GM19351 (cell line): ENCODE data around the gene HOXB9.
A peak's percentile ranks its signal among the peaks of the same experiment; 100 is the strongest.

Experiments used
- ATAC-seq: cut with Tn5 transposase; IDR thresholded peaks from one replicate; pipeline ENCODE4 v1.9.1; 2021; ENCODE audit warnings: mild to moderate bottlenecking, moderate library complexity; ENCODE audit not compliant: unreplicated experiment

The HOXB9 gene

GRCh38 chr17:48588528-48588927, 37.6 kb downstream of the HOXB9 start:
- no peak for ATAC-seq

DNA sequence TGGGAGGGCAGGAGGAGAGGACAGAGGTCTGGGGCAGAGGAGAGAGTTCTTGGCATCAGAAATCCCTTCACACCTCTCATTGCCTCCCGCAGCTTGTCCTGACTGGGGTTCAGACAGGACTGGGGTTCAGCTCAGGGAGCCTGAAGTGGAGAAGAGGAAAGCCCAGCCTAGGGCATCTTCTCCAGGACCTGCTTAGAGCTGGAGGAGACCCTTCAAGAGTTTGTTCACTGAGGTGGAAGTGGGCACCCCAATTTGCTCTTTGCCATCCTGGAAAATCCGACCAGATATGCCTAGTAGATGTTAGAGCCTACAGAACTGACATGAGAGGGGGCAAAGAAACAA, 38.1 kb downstream of the HOXB9 start:
- ATAC-seq = no peak

DNA sequence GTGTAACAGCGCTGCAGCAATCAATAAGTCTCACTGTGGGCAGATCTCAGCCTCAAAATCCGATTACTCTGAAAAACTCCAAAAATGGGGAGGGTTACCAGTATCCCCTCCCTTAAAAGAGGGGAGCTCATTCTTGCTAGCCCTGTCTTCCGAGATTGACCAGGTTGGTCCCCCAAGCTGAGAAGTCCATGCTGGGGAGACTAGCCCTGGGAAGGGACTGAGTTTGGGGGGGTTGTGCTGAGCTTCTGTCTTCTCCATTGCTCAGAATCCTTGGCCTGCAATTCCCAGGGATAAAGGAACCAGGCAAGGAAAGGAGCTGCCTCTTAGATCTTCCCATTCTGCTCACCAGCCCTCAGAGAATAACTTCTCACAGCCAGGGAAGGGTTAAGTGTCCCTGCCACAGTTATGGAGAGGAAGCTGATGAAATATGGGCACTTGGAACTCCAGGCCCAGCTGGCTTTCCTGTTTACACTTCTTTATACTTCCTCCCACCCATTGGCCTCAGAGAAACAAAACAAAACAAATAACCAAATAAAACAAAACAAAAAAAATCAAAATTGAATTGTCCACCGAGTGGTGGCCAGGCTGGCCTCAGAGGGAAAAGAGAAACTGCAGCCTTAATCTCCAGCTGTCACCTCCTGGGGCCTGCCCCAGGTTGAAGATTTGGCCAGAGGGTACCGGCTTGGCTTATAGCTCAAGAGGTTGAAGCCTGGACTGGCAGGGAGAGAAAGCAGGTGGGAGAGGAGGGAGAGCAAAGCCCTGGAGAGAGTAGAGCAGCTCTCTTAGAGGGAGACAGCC, 38.7 kb downstream of the HOXB9 start:
- no peak for ATAC-seq

GRCh38 chr17:48586355-48587258, 39.6 kb downstream of the HOXB9 start:
- no peak for ATAC-seq

DNA sequence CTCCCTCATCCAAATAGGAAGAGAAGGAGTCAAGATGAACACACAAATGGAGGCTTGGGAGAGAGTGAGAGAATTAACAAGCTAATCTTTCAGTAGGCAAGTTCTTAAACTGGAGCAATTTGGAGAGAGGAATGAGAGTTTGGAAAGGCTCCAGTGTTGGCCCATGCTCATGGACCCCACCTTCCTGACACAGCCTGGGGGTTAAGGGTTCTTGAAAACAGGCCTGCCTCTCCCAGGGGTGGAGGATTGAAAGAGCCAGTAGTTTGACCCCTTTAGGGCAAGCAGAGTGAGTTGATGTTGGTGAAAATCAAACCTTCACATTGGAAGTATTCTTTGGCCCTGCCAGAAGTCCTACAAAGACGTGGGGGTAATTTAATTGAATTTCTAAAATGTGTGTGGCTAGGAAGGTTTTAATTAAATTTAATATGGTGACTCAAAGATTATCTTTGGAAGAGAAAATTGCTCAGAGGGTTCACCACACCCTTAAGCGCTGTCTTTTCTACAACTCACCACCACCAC, 41.9 kb downstream of the HOXB9 start:
- no peak for ATAC-seq

DNA sequence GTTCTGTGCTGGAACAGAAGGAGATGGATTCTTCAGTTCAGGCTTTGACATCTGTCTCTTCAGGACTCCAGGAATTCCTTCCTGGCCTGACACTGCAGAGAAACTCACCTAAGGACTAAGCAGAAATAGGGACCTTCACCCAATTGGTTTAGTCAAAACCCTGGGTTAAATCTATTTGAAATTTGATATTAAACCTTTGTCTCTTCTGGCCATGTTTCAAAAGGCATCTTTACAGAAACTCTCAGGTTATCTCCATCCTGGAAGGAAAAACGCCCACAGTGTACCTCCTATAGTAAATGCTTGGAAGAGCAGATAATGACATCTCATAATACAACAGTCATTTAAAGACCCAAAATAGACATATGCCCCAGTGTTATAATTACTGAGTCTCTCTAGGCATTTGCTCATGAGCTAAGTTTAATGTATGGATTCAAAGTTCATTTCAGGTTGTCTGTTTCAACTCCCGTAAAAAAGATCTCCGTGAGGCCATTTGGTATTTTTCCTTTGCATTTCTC, 42.4 kb downstream of the HOXB9 start:
- no peak for ATAC-seq

DNA sequence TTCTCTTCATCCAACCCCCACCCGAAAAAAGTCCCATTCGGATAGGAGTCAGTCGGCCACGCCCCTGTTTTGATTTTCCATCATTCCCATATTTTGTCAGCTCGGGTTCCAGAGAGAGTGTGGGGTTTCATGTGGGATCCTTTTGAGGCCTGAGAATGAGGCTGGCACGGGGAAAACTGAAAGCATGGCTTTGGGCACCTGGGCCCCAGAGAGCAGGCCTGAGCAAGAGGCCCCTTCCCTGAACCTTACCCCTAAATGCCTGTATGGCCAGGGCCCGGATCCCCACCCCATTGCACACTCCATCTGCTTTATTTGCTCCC, 43.4 kb downstream of the HOXB9 start:
- no peak for ATAC-seq

GRCh38 chr17:48579760-48580554, 46.2 kb downstream of the HOXB9 start:
- no peak for ATAC-seq

- ATAC-seq = no peak
These were observed 46.7 kb downstream of the HOXB9 start for GRCh38 chr17:48579471-48579759.

DNA sequence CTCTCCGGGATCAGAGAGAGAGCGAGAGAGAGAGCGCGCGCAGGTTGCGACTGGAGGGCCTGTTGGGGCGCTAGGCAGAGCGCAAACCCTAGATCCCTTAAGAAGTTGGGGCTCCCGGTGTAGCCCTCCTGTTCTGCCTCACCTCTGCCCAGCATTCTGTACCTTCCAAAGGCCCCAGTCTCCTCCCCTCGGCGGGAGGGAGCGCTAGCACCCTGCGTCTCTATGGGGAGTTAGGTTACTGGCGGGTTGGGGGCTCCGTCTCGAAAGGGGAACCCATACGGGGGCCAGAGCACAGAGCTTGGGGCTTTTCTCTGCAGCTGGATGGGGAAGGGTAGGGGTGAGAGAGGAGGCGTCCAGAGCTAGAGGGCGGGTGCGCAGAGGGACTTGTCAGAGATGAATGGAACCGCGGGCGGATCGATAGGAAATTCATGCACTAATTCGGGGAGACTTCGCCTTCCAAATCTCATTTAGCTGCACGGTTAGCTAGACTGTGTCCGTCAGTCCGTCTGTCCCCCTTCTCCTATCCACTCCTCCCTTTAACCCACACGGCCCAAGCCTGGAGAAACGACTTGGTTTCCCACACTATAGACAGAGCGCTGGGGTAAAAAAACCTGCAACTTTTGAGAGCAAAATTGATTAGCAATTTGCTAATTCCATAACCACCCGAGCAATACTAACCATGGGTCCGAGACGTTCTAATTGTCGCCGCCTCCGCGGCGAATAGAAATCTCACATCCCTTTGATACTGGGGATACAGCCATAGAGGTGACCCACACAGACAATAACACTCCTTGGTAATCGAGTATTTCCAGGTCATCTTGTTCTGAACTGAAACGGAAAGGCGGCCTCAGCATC, 47.3 kb downstream of the HOXB9 start:
- peak; percentile 39 for ATAC-seq

GRCh38 chr17:48577946-48578615, 48.1 kb downstream of the HOXB9 start, which contains the start of gene HOXB4:
Gene HOXB4, minus strand, starts transcription at chr17:48578350. Its CDS starts 31 bp downstream, at chr17:48578319.
- peak; percentile 62 for ATAC-seq

DNA sequence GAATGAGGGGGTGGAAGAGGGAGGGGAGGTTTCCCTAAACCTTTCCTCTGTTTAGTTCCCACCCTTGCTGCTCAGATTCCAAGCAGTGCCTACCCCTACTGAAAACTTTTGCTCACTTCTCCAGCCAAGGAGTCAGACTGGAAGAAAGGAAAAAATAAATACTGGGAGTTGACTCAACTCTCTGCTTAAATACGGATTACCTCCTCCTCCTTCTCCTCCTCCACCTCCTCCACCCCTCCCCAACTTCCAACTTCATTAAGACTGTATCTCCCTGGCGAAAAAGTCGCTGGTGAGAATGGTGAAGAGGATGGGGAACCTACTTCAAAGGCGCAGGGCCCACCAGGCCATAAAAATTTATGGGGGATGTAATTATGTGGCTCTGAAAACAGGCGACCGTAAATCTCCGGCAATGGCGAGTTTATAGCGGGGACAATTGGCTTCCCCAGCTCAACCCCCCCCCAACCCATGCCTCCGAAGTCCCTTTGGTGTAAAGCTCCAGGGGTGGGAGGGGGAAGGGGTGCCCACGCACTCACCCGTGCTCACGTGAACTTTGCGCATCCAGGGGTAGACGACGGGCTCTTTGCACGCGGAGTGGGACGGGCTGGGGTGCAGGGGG, 48.7 kb downstream of the HOXB9 start:
- no peak for ATAC-seq

GRCh38 chr17:48576479-48577309, 49.5 kb downstream of the HOXB9 start:
- no peak for ATAC-seq

- no peak for ATAC-seq
These were observed 50.3 kb downstream of the HOXB9 start for GRCh38 chr17:48575673-48576478.

DNA sequence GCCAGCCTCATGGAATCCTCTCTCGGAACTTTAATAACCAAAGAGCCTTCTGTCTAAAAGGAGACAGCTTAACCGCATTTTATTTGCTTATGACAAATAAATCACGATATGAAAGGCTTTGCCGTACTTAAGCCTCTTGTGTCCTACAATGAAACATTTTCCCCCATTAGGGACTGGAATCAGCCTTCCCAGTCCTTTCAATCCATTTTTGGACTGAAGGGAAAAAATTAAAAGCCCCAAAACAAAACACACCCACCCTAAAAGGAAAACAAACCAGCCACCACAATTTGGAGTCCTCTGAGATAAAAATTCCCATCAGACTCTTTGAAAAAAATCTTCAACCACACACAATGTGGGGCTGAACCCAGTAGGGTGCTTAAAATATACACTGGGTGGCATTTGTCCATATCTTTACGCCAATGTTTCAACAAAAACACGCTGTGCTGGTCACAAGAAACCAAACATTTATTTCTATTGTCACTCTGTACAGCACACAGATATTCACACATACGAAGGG, 51.0 kb downstream of the HOXB9 start:
- no peak for ATAC-seq

DNA sequence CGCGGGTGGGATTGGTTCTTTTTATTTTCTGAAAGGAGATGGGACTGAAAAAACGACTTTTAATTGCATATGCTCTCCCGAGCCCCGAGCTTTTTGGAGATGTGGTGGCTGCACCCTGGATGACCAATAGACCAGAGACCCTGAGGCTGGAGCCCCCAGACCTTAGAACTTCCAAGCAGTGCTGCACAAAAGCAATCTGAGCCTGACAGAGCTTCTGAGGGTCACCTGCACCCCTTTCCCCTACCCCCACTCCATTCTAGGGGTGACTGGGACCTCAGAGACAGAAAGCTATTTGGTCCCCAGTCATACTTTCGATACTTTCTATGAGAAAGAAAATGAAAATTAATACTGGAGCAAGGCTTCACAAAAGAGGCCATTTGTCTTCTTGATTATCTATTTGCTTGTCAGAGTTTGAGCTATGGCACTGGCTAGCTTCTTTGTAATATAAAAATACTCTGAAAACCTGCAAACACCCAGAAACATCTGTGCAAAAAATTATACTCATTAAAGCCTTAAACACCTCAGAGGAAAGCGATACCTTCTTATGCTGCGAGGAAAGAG, 51.6 kb downstream of the HOXB9 start:
- ATAC-seq = no peak

- ATAC-seq = no peak
These were observed 54.2 kb downstream of the HOXB9 start for GRCh38 chr17:48571826-48572417.
